Panc1 (cell line): Measurements from ENCODE around the gene PAX2. TPM values are rescaled to one million over a fixed set of nuclear protein-coding genes. Genes with fewer than 3 reads are reported as not detected.

Experiments
- ATAC-seq: fragments of 200-7000 bp; cut with Tn5 transposase; 2 replicates; pipeline ENCODE4 v1.9.1; 2020; ENCODE audit warnings: mild to moderate bottlenecking, moderate library complexity
- BruUV-seq: library from RNA; stranded (reverse); fragments of 400-500 nt; replicated peaks from 2 replicates; lab custom pipeline; 2021; lab: Mats Ljungman, UMichigan
- CTCF ChIA-PET: fragments of 300-600 bp; sonication (Branson Sonifier 250); formaldehyde crosslinking; loops from one replicate; lab custom pipeline; 2022; ENCODE audit warnings: antibody characterized with exemption; lab: Charles Lee
- POLR2A ChIA-PET: fragments of 300-600 bp; sonication (Branson Sonifier 250); formaldehyde crosslinking; loops from one replicate; lab custom pipeline; 2022; ENCODE audit warnings: antibody characterized with exemption; lab: Charles Lee
- DNase-seq: peaks from one replicate; pipeline ENCODE4 v3.0.0-alpha.2; 2010; ENCODE audit warnings: low read depth, low spot score
- H3K27ac ChIP-seq: 2 replicates; pipeline ENCODE4 v1.5.1; 2011; ENCODE audit warnings: mild to moderate bottlenecking, low read length, inconsistent platforms
- H3K27me3 ChIP-seq: fragments of 200-500 bp; sonication (Bioruptor generic); 2 replicates; pipeline ENCODE4 v1.6.0; 2014; ENCODE audit warnings: low read length, inconsistent platforms; ENCODE audit not compliant: control insufficient read depth, insufficient read depth
- H3K36me3 ChIP-seq: fragments of 200-500 bp; sonication (Bioruptor generic); 2 replicates; pipeline ENCODE4 v1.5.1; 2014; ENCODE audit warnings: inconsistent platforms, mild to moderate bottlenecking, low read length, moderate library complexity; ENCODE audit not compliant: control insufficient read depth, insufficient read depth
- H3K4me1 ChIP-seq: 2 replicates; pipeline ENCODE4 v1.5.1; 2011; ENCODE audit warnings: inconsistent platforms, mild to moderate bottlenecking, low read length, moderate library complexity; ENCODE audit not compliant: control insufficient read depth, insufficient read depth
- H3K4me3 ChIP-seq, 2 experiments: 2 replicates each; pipeline ENCODE4 v1.5.1; 2011 to 2012; ENCODE audit warnings: low read depth in 2 of 2, low read length in 2 of 2, mild to moderate bottlenecking in 2 of 2, inconsistent platforms in 1 of 2, moderate library complexity in 1 of 2
- H3K9me3 ChIP-seq: fragments of 200-500 bp; sonication (Bioruptor generic); 2 replicates; pipeline ENCODE4 v1.5.1; 2014; ENCODE audit warnings: low read depth, mild to moderate bottlenecking, inconsistent platforms, low read length, moderate library complexity; ENCODE audit not compliant: control insufficient read depth, insufficient read depth
- POLR2AphosphoS5 ChIP-seq: IDR thresholded peaks from 2 replicates; pipeline ENCODE4 v1.6.1; 2012; ENCODE audit warnings: mild to moderate bottlenecking, low read depth, low read length, moderate library complexity
- SIN3A ChIP-seq: IDR thresholded peaks from 2 replicates; pipeline ENCODE4 v1.6.1; 2012; ENCODE audit warnings: low read depth, mild to moderate bottlenecking, low read length, moderate library complexity, borderline replicate concordance; ENCODE audit not compliant: insufficient read depth
- TCF7L2 ChIP-seq: IDR thresholded peaks from 2 replicates; pipeline ENCODE4 v1.6.1; 2011; ENCODE audit warnings: mild to moderate bottlenecking, low read depth, low read length, inconsistent platforms
- in situ Hi-C: cut with HindIII; loops from 2 replicates; pipeline ENCODE4 v1.10.0; 2016; ENCODE audit warnings: low sequenced_read_pairs, low pct_unique_long_range_greater_than_20kb
- intact Hi-C: fragments of 100-400 bp; cut with micrococcal nuclease; formaldehyde crosslinking; loops from one replicate; pipeline ENCODE4 v1.10.0; 2022; ENCODE audit not compliant: unreplicated experiment
- total RNA-seq: library from RNA; stranded (reverse); gene quantifications from one replicate; pipeline ENCODE4 v1.2.1, GENCODE V29; 2021; ENCODE audit not compliant: unreplicated experiment
- TF ChIP-seq, protein P1 (sequence below): fragments of 450-650 bp; IDR thresholded peaks from 2 replicates; pipeline ENCODE4 v1.5.1; 2017; ENCODE audit warnings: mild to moderate bottlenecking
- TF ChIP-seq, protein P2 (sequence below), 2 experiments: IDR thresholded peaks; 2 replicates each; pipeline ENCODE4 v1.6.1; 2011 to 2012; ENCODE audit warnings: low read depth in 2 of 2, control low read depth in 1 of 2, low read length in 1 of 2, mild to moderate bottlenecking in 1 of 2, moderate library complexity in 1 of 2; ENCODE audit not compliant: insufficient read depth in 1 of 2

PAX2 gene
- total RNA-seq, 1 experiment from 2014 or later = 72.3 TPM

DNA sequence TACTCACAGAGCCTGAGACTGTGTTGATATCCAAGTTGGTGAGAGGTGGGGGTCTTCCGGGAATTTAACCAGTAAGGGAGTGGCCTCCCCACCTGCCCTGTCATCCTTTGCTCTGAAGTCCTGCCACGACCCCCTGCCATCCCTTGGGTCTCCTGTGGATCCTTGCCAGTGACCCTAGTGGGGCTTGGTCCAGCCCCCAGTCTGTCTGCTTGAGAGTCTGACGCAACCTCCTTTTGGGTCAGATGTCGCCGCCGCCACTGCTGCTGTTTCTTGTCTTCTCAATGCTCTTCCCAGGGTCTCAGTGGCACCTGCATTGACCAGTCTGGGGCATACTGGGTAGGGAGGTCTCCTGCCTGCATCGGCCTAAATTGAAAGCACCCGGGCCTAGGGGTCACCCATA, 28.8 kb downstream of the PAX2 start:
- ChIA-PET CTCF (no interaction called here), POLR2A (no interaction called here)
- intact Hi-C loops = no loop called here
- Histone ChIP-seq H3K4me1 (peaks cover 10% of the 10 kb centered on the region), H3K27me3 (no peaks in the 10 kb centered on the region), H3K27ac (no peak overlapping the region), H3K36me3 (peaks cover 4% of the 10 kb centered on the region; the same call in 1 of the 2 replicates), H3K9me3 (no peaks in the 10 kb centered on the region), H3K4me3 (no peak overlapping the region)
- DNase-seq (no peak), ATAC-seq (no peak)
- no TSS peak for BruUV-seq
- TF ChIP-seq SIN3A (no peak), TCF7L2 (no peak), POLR2AphosphoS5 (no peak)
- TF ChIP-seq, protein P1, sequence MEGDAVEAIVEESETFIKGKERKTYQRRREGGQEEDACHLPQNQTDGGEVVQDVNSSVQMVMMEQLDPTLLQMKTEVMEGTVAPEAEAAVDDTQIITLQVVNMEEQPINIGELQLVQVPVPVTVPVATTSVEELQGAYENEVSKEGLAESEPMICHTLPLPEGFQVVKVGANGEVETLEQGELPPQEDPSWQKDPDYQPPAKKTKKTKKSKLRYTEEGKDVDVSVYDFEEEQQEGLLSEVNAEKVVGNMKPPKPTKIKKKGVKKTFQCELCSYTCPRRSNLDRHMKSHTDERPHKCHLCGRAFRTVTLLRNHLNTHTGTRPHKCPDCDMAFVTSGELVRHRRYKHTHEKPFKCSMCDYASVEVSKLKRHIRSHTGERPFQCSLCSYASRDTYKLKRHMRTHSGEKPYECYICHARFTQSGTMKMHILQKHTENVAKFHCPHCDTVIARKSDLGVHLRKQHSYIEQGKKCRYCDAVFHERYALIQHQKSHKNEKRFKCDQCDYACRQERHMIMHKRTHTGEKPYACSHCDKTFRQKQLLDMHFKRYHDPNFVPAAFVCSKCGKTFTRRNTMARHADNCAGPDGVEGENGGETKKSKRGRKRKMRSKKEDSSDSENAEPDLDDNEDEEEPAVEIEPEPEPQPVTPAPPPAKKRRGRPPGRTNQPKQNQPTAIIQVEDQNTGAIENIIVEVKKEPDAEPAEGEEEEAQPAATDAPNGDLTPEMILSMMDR = no peak
- TF ChIP-seq, protein P2, sequence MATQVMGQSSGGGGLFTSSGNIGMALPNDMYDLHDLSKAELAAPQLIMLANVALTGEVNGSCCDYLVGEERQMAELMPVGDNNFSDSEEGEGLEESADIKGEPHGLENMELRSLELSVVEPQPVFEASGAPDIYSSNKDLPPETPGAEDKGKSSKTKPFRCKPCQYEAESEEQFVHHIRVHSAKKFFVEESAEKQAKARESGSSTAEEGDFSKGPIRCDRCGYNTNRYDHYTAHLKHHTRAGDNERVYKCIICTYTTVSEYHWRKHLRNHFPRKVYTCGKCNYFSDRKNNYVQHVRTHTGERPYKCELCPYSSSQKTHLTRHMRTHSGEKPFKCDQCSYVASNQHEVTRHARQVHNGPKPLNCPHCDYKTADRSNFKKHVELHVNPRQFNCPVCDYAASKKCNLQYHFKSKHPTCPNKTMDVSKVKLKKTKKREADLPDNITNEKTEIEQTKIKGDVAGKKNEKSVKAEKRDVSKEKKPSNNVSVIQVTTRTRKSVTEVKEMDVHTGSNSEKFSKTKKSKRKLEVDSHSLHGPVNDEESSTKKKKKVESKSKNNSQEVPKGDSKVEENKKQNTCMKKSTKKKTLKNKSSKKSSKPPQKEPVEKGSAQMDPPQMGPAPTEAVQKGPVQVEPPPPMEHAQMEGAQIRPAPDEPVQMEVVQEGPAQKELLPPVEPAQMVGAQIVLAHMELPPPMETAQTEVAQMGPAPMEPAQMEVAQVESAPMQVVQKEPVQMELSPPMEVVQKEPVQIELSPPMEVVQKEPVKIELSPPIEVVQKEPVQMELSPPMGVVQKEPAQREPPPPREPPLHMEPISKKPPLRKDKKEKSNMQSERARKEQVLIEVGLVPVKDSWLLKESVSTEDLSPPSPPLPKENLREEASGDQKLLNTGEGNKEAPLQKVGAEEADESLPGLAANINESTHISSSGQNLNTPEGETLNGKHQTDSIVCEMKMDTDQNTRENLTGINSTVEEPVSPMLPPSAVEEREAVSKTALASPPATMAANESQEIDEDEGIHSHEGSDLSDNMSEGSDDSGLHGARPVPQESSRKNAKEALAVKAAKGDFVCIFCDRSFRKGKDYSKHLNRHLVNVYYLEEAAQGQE (IDR thresholded peaks at IDR 0.05; ENCODE audit: insufficient read depth in 1 of 2, low read depth in 2 of 2, low read length in 1 of 2) = no peak
- in situ Hi-C loops = no loop called here

DNA sequence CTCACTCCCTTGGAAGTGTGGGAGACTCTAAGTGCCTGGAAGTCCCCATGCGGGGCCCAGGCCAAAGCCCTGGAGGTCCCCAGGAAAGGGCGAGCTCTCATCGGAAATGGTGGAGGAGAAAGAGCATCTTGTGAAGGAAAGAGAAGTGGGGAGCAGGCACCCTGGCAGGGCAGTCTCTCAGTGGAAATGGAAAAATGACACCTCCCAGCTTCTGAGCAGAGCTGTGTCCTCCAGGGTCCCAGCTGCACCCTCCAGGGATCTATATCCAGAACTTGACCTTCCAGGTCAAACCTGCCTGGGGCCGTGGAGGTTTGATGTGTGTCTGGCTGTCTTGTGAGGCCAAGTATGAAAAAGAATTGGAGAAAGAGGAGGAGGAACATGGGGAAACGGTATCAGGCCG, 29.5 kb downstream of the PAX2 start:
- Histone ChIP-seq H3K36me3 (peaks cover 4% of the 10 kb centered on the region), H3K4me3 (no peak overlapping the region), H3K27ac (no peak overlapping the region), H3K27me3 (no peaks in the 10 kb centered on the region), H3K4me1 (peaks cover 10% of the 10 kb centered on the region), H3K9me3 (no peaks in the 10 kb centered on the region)
- TF ChIP-seq TCF7L2 (no peak), POLR2AphosphoS5 (no peak), SIN3A (no peak)
- TF ChIP-seq, protein P2 (IDR thresholded peaks at IDR 0.05; ENCODE audit: insufficient read depth in 1 of 2, low read depth in 2 of 2, low read length in 1 of 2) = no peak
- TF ChIP-seq, protein P1 = no peak
- in situ Hi-C loops = no loop called here
- POLR2A ChIA-PET = no interaction called here
- no TSS peak for BruUV-seq
- CTCF ChIA-PET = interaction anchor here (1.4 kb wide), 1 partner anchor 104 kb away, joined by 3 read pairs; no protein-coding TSS in a partner anchor
- ATAC-seq = peak; percentile 35; the same call in 1 of the 2 replicates
- no peak for DNase-seq
- intact Hi-C loops = no loop called here
